OCI-LY1 (cell line): Measurements from ENCODE around the gene AFAP1L2.

ENCODE experiments used
- H2AFZ ChIP-seq: fragments of 200-600 bp; sonication (generic), shearing (Covaris generic); 2 replicates; pipeline ENCODE4 v1.6.0; 2014; ENCODE audit warnings: antibody characterized with exemption, mild to moderate bottlenecking, low read length
- H3F3A ChIP-seq: fragments of 200-600 bp; sonication (generic), shearing (Covaris generic); 2 replicates; pipeline ENCODE4 v1.6.0; 2014; ENCODE audit warnings: mild to moderate bottlenecking, antibody characterized with exemption, low read length, moderate library complexity; ENCODE audit not compliant: insufficient read depth
- H3K27ac ChIP-seq: fragments of 200-600 bp; sonication (generic); 2 replicates; pipeline ENCODE4 v1.5.1; 2014; ENCODE audit warnings: low read length, mixed run types, mild to moderate bottlenecking, low read depth; ENCODE audit not compliant: poor library complexity, severe bottlenecking
- H3K27me3 ChIP-seq: fragments of 200-600 bp; sonication (generic); 2 replicates; pipeline ENCODE4 v1.6.0; 2014; ENCODE audit warnings: antibody characterized with exemption, mild to moderate bottlenecking, low read length, moderate library complexity; ENCODE audit not compliant: insufficient read depth
- H3K36me3 ChIP-seq: fragments of 200-600 bp; sonication (generic); 2 replicates; pipeline ENCODE4 v1.6.1; 2014; ENCODE audit warnings: mild to moderate bottlenecking, antibody characterized with exemption, low read length, moderate library complexity, mixed read lengths; ENCODE audit not compliant: insufficient read depth
- H3K4me1 ChIP-seq: fragments of 200-600 bp; sonication (generic); 2 replicates; pipeline ENCODE4 v1.5.1; 2014; ENCODE audit warnings: mild to moderate bottlenecking, low read length, moderate library complexity; ENCODE audit not compliant: insufficient read depth, severe bottlenecking
- H3K4me2 ChIP-seq: fragments of 200-600 bp; sonication (generic), shearing (Covaris generic); 2 replicates; pipeline ENCODE4 v1.6.1; 2014; ENCODE audit warnings: low read length
- H3K4me3 ChIP-seq: fragments of 200-600 bp; sonication (generic); 2 replicates; pipeline ENCODE4 v1.5.1; 2014; ENCODE audit warnings: low read length, low read depth, mild to moderate bottlenecking, mixed read lengths; ENCODE audit not compliant: poor library complexity, severe bottlenecking
- H3K79me2 ChIP-seq: fragments of 200-600 bp; shearing (Covaris generic); 2 replicates; pipeline ENCODE4 v1.6.1; 2016; ENCODE audit warnings: mixed run types, low read length, mixed read lengths; ENCODE audit not compliant: insufficient read depth
- H3K9ac ChIP-seq: fragments of 200-600 bp; sonication (generic), shearing (Covaris generic); 2 replicates; pipeline ENCODE4 v1.6.1; 2014; ENCODE audit warnings: mild to moderate bottlenecking, low read length, mixed read lengths
- H3K9me2 ChIP-seq: fragments of 200-600 bp; sonication (generic), shearing (Covaris generic); 2 replicates; pipeline ENCODE4 v1.6.1; 2014; ENCODE audit warnings: low read depth, mild to moderate bottlenecking, low read length, mixed read lengths
- H3K9me3 ChIP-seq: fragments of 200-600 bp; shearing (Covaris generic); 2 replicates; pipeline ENCODE4 v1.6.1; 2014; ENCODE audit warnings: low read length, mixed read lengths
- H4K20me1 ChIP-seq: fragments of 200-600 bp; sonication (generic), shearing (Covaris generic); 2 replicates; pipeline ENCODE4 v1.6.0; 2016; ENCODE audit warnings: mild to moderate bottlenecking, low read length; ENCODE audit not compliant: insufficient read depth
- CTCF ChIP-seq: fragments of 200-600 bp; sonication (generic), shearing (Covaris generic); IDR thresholded peaks from 2 replicates; pipeline ENCODE4 v1.5.1; 2017; ENCODE audit warnings: mild to moderate bottlenecking, antibody characterized with exemption, low read length, moderate library complexity, mixed read lengths
- EZH2 ChIP-seq: fragments of 200-600 bp; sonication (generic), shearing (Covaris generic); IDR thresholded peaks from 2 replicates; pipeline ENCODE4 v1.8.0; 2017; ENCODE audit warnings: borderline replicate concordance, mixed run types, mild to moderate bottlenecking, antibody characterized with exemption, low read length, moderate library complexity, mixed read lengths

The AFAP1L2 gene

GRCh38 chr10:114262496-114262895, 141.8 kb downstream of the AFAP1L2 start:
- Histone ChIP-seq H3K79me2 (no peaks in the 10 kb centered on the region), H4K20me1 (no peaks in the 10 kb centered on the region), H3K4me3 (no peak overlapping the region), H3K9ac (no peak overlapping the region), H3K4me2 (no peak overlapping the region), H3K27me3 (no peaks in the 10 kb centered on the region), H3K4me1 (no peaks in the 10 kb centered on the region), H3F3A (no peaks in the 10 kb centered on the region), H3K36me3 (no peaks in the 10 kb centered on the region), H2AFZ (no peak overlapping the region), H3K27ac (no peak overlapping the region), H3K9me2 (no peaks in the 10 kb centered on the region), H3K9me3 (no peaks in the 10 kb centered on the region)
- TF ChIP-seq CTCF (no peak), EZH2 (no peak)

GRCh38 chr10:114261076-114261475, 143.2 kb downstream of the AFAP1L2 start:
- no peaks in the 10 kb centered on the region for H3K27me3 ChIP-seq
- H3K27ac ChIP-seq: no peak overlapping the region
- H3F3A ChIP-seq: no peaks in the 10 kb centered on the region
- no peaks in the 10 kb centered on the region for H4K20me1 ChIP-seq
- H3K4me2 ChIP-seq: no peak overlapping the region
- no peak overlapping the region for H2AFZ ChIP-seq
- TF ChIP-seq CTCF (no peak), EZH2 (no peak)
- H3K4me3 ChIP-seq: no peak overlapping the region
- H3K9me3 ChIP-seq: no peaks in the 10 kb centered on the region
- H3K4me1 ChIP-seq: no peaks in the 10 kb centered on the region
- H3K36me3 ChIP-seq: no peaks in the 10 kb centered on the region
- H3K9me2 ChIP-seq: no peaks in the 10 kb centered on the region
- H3K9ac ChIP-seq: no peak overlapping the region
- H3K79me2 ChIP-seq: no peaks in the 10 kb centered on the region

- no peak for TF ChIP-seq CTCF
- TF ChIP-seq EZH2: no peak
- Histone ChIP-seq H2AFZ (no peak overlapping the region), H3K27ac (no peak overlapping the region), H3K79me2 (no peaks in the 10 kb centered on the region), H3K9me3 (no peaks in the 10 kb centered on the region), H3K4me2 (no peak overlapping the region), H4K20me1 (no peaks in the 10 kb centered on the region), H3K36me3 (no peaks in the 10 kb centered on the region), H3K4me3 (no peak overlapping the region), H3K27me3 (no peaks in the 10 kb centered on the region), H3F3A (no peaks in the 10 kb centered on the region), H3K4me1 (no peaks in the 10 kb centered on the region), H3K9ac (no peak overlapping the region), H3K9me2 (no peaks in the 10 kb centered on the region)
These were observed 143.9 kb downstream of the AFAP1L2 start for GRCh38 chr10:114260366-114260765.
